ENCODE measurements around the gene GRIN3B. TPM values are rescaled to one million over a fixed set of nuclear protein-coding genes. Genes with fewer than 3 reads are reported as not detected.

Gene GRIN3B
- total and polyA plus RNA-seq, 9 of the 15 experiments (the other 6 are each of a cell fraction or from before 2014, with no cell fraction given) = 0.06 to 0.95 (median 0.19) TPM; not detected in 6

DNA sequence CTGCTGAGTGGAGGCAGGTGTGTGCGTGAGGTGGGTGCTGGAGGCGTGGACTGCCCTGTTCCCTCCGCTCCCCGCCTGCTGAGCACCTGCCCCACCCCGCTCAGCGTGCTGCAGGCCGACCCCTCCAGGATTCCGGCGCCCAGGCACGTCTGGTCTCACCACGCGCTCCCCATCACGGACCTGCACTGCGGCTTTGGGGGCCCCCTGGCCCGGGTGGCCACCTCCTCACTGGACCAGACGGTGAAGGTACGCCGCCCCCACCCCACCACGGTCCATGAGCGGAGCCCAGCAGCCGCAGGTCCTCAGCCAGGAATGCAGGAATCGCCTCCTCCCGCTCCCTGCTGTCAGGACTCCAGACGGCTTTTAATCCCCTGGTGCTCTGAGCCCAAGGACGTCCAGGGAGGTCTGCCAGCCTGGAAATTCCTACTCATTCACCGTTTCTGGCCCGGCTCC lies 10.1 kb upstream of the GRIN3B start:
- WGBS (ENCODE audit: insufficient coverage, low coverage, missing lambda C conversion rate) = 87% methylated on average over 22 of the region's 27 CpGs
- no peak for FAIRE-seq
- in situ Hi-C loops (cut with MboI) = no loop called here
- TF ChIP-seq, protein P1, sequence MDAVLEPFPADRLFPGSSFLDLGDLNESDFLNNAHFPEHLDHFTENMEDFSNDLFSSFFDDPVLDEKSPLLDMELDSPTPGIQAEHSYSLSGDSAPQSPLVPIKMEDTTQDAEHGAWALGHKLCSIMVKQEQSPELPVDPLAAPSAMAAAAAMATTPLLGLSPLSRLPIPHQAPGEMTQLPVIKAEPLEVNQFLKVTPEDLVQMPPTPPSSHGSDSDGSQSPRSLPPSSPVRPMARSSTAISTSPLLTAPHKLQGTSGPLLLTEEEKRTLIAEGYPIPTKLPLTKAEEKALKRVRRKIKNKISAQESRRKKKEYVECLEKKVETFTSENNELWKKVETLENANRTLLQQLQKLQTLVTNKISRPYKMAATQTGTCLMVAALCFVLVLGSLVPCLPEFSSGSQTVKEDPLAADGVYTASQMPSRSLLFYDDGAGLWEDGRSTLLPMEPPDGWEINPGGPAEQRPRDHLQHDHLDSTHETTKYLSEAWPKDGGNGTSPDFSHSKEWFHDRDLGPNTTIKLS (IDR thresholded peaks at IDR 0.05; ENCODE audit: borderline replicate concordance, low read depth) = no peak
- TF ChIP-seq SREBF1 (IDR thresholded peaks at IDR 0.05; ENCODE audit: borderline replicate concordance, low read depth, low read length) = no peak
- no peak for TF ChIP-seq ATF1 (CRISPR knock-in tag; IDR thresholded peaks at IDR 0.05)
- no peak for TF ChIP-seq ATF1 (tag; IDR thresholded peaks at IDR 0.05)
- no peak for TF ChIP-seq CXXC5 (CRISPR knock-in tag; IDR thresholded peaks at IDR 0.05)
- no peak for TF ChIP-seq BDP1 (IDR thresholded peaks at IDR 0.05; ENCODE audit: insufficient read depth, insufficient read length)
- TF ChIP-seq TAF15 (IDR thresholded peaks at IDR 0.05; ENCODE audit: low read depth, low read length) = no peak
- TF ChIP-seq, protein P2, sequence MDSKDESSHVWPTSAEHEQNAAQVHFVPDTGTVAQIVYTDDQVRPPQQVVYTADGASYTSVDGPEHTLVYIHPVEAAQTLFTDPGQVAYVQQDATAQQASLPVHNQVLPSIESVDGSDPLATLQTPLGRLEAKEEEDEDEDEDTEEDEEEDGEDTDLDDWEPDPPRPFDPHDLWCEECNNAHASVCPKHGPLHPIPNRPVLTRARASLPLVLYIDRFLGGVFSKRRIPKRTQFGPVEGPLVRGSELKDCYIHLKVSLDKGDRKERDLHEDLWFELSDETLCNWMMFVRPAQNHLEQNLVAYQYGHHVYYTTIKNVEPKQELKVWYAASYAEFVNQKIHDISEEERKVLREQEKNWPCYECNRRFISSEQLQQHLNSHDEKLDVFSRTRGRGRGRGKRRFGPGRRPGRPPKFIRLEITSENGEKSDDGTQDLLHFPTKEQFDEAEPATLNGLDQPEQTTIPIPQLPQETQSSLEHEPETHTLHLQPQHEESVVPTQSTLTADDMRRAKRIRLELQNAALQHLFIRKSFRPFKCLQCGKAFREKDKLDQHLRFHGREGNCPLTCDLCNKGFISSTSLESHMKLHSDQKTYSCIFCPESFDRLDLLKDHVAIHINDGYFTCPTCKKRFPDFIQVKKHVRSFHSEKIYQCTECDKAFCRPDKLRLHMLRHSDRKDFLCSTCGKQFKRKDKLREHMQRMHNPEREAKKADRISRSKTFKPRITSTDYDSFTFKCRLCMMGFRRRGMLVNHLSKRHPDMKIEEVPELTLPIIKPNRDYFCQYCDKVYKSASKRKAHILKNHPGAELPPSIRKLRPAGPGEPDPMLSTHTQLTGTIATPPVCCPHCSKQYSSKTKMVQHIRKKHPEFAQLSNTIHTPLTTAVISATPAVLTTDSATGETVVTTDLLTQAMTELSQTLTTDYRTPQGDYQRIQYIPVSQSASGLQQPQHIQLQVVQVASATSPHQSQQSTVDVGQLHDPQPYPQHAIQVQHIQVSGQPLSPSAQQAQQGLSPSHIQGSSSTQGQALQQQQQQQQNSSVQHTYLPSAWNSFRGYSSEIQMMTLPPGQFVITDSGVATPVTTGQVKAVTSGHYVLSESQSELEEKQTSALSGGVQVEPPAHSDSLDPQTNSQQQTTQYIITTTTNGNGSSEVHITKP (IDR thresholded peaks at IDR 0.05; ENCODE audit: partially characterized antibody) = no peak
- no peak for TF ChIP-seq ZNF347 (CRISPR knock-in tag; IDR thresholded peaks at IDR 0.05; ENCODE audit: low read depth)
- no peak for TF ChIP-seq ARID1B (IDR thresholded peaks at IDR 0.05)
- TF ChIP-seq ZNF445 (CRISPR knock-in tag; IDR thresholded peaks at IDR 0.05; ENCODE audit: low read depth) = no peak
- no peak for TF ChIP-seq ADNP (tag; IDR thresholded peaks at IDR 0.05)
- no peak for TF ChIP-seq BHLHE40 (IDR thresholded peaks at IDR 0.05; ENCODE audit: low read length)
- TF ChIP-seq, protein P3, sequence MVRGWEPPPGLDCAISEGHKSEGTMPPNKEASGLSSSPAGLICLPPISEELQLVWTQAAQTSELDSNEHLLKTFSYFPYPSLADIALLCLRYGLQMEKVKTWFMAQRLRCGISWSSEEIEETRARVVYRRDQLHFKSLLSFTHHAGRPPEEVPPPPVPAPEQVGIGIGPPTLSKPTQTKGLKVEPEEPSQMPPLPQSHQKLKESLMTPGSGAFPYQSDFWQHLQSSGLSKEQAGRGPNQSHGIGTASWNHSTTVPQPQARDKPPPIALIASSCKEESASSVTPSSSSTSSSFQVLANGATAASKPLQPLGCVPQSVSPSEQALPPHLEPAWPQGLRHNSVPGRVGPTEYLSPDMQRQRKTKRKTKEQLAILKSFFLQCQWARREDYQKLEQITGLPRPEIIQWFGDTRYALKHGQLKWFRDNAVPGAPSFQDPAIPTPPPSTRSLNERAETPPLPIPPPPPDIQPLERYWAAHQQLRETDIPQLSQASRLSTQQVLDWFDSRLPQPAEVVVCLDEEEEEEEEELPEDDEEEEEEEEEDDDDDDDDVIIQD (CRISPR knock-in tag; IDR thresholded peaks at IDR 0.05) = no peak
- TF ChIP-seq, protein P4, sequence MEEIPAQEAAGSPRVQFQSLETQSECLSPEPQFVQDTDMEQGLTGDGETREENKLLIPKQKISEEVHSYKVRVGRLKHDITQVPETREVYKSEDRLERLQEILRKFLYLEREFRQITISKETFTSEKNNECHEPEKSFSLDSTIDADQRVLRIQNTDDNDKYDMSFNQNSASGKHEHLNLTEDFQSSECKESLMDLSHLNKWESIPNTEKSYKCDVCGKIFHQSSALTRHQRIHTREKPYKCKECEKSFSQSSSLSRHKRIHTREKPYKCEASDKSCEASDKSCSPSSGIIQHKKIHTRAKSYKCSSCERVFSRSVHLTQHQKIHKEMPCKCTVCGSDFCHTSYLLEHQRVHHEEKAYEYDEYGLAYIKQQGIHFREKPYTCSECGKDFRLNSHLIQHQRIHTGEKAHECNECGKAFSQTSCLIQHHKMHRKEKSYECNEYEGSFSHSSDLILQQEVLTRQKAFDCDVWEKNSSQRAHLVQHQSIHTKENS (CRISPR knock-in tag; IDR thresholded peaks at IDR 0.05) = no peak

More for the DNA sequence above, 10.1 kb upstream of the GRIN3B start:
- ATAC-seq = no peak
- Histone ChIP-seq H3K27ac (ENCODE audit: extremely low read depth, low read depth, low read length) (no peak overlapping the region), H3K9me3 (replicated peaks; ENCODE audit: control insufficient read depth, insufficient read depth, low read depth, low read length) (no peaks in the 10 kb centered on the region), H3K9ac (ENCODE audit: insufficient read depth in 1 of 2, low read depth in 2 of 2, low read length in 2 of 2) (no peak overlapping the region), H2AFZ (ENCODE audit: low read depth, low read length) (no peak overlapping the region), H3K9me1 (ENCODE audit: control insufficient read depth, insufficient read depth, low read length) (peaks cover 3% of the 10 kb centered on the region), H3K4me3 (no peak overlapping the region), H4K20me1 (replicated peaks; ENCODE audit: control insufficient read depth, insufficient read depth, low read length) (no peaks in the 10 kb centered on the region; the same call in 1 of the 2 replicates), H3K79me2 (ENCODE audit: control insufficient read depth, insufficient read depth, low read length) (peaks cover 9% of the 10 kb centered on the region), H3K27me3 (ENCODE audit: control insufficient read depth in 2 of 2, insufficient read depth in 2 of 2, low read length in 2 of 2) (no peaks in the 10 kb centered on the region), H3K4me2 (ENCODE audit: insufficient read depth, low read length) (no peak overlapping the region), H3K4me1 (replicated peaks in 1 of 2; ENCODE audit: control insufficient read depth in 2 of 2, insufficient read depth in 2 of 2, low read length in 2 of 2) (peaks cover 7 to 79% of the 10 kb centered on the region in 2 experiments; a peak in 4 of 5 replicates), H3K36me3 (ENCODE audit: control insufficient read depth, insufficient read depth, low read length) (peaks cover 89% of the 10 kb centered on the region; the same call in 2 of the 3 replicates)
- POLR2A ChIA-PET = interaction anchor here (0.9 kb wide), 1 partner anchor 254 kb away, joined by 3 read pairs; no protein-coding TSS in a partner anchor
- BruUV-seq (replicated peaks) = no TSS peak
- DNase-seq (ENCODE audit: extremely low read depth in 1 of 4, low spot score in 3 of 4) = no peak
- intact Hi-C loops (cut with micrococcal nuclease) = no loop called here
- CTCF ChIA-PET (ENCODE audit: low intra/inter-chr PET ratio) = no interaction called here

Measured in K562 (cell line).